H9 (cell line): ENCODE measurements around the gene ZNF487. TPM values are rescaled to one million over a fixed set of nuclear protein-coding genes. Genes with fewer than 3 reads are reported as not detected.
A peak's percentile ranks its signal among the peaks of the same experiment; 100 is the strongest.

Experiments used
- DNase-seq: peaks from one replicate; pipeline ENCODE4 v3.0.0-alpha.2; 2017
- H2AFZ ChIP-seq: one replicate; pipeline ENCODE4 v1.6.1; 2013; ENCODE audit warnings: mild to moderate bottlenecking, low read length, control low read depth, moderate library complexity
- H2AK5ac ChIP-seq: 2 replicates; pipeline ENCODE4 v1.6.1; 2013; ENCODE audit warnings: low read length, control low read depth, mixed read lengths; ENCODE audit not compliant: insufficient read length
- H2BK120ac ChIP-seq: one replicate; pipeline ENCODE4 v1.6.1; 2013; ENCODE audit warnings: low read depth, mild to moderate bottlenecking, low read length, control low read depth, inconsistent platforms; ENCODE audit not compliant: poor library complexity, severe bottlenecking
- H2BK12ac ChIP-seq: 2 replicates; pipeline ENCODE4 v1.6.1; 2013; ENCODE audit warnings: low read length, control low read depth, mixed read lengths, low read depth; ENCODE audit not compliant: insufficient read length
- H2BK15ac ChIP-seq: 2 replicates; pipeline ENCODE4 v1.6.1; 2013; ENCODE audit warnings: low read depth, low read length, control low read depth
- H2BK20ac ChIP-seq: one replicate; pipeline ENCODE4 v1.6.1; 2013; ENCODE audit warnings: low read depth, mild to moderate bottlenecking, low read length, control low read depth, inconsistent platforms; ENCODE audit not compliant: poor library complexity, severe bottlenecking
- H2BK5ac ChIP-seq: 2 replicates; pipeline ENCODE4 v1.6.1; 2013; ENCODE audit warnings: low read length, control low read depth, mixed read lengths; ENCODE audit not compliant: insufficient read length
- H3K14ac ChIP-seq: 2 replicates; pipeline ENCODE4 v1.6.1; 2013; ENCODE audit warnings: low read length, control low read depth; ENCODE audit not compliant: insufficient read depth
- H3K18ac ChIP-seq: 2 replicates; pipeline ENCODE4 v1.6.1; 2013; ENCODE audit warnings: low read depth, mild to moderate bottlenecking, mixed read lengths, low read length, control low read depth; ENCODE audit not compliant: insufficient read length
- H3K23ac ChIP-seq: 2 replicates; pipeline ENCODE4 v1.6.1; 2013; ENCODE audit warnings: low read length, control low read depth, mixed read lengths, low read depth; ENCODE audit not compliant: insufficient read length
- H3K23me2 ChIP-seq: 2 replicates; pipeline ENCODE4 v1.6.1; 2013; ENCODE audit warnings: low read depth, mild to moderate bottlenecking, mixed read lengths, low read length, control low read depth; ENCODE audit not compliant: insufficient read length, poor library complexity, severe bottlenecking
- H3K27ac ChIP-seq: 2 replicates; pipeline ENCODE4 v1.5.1; 2013; ENCODE audit warnings: low read length, control low read depth, mixed read lengths, low read depth; ENCODE audit not compliant: insufficient read length
- H3K27me3 ChIP-seq: 2 replicates; pipeline ENCODE4 v1.6.1; 2013; ENCODE audit warnings: low read length, control low read depth, inconsistent platforms; ENCODE audit not compliant: insufficient read depth
- H3K4ac ChIP-seq: 2 replicates; pipeline ENCODE4 v1.6.1; 2013; ENCODE audit warnings: low read depth, mild to moderate bottlenecking, control low read depth, inconsistent platforms, low read length, moderate library complexity
- H3K4me1 ChIP-seq: 2 replicates; pipeline ENCODE4 v1.6.1; 2013; ENCODE audit warnings: low read length, control low read depth, inconsistent platforms; ENCODE audit not compliant: insufficient read depth
- H3K4me2 ChIP-seq: 2 replicates; pipeline ENCODE4 v1.6.1; 2013; ENCODE audit warnings: low read length, control low read depth, mixed read lengths; ENCODE audit not compliant: insufficient read length, insufficient read depth
- H3K56ac ChIP-seq: 2 replicates; pipeline ENCODE4 v1.6.1; 2013; ENCODE audit warnings: low read depth, mild to moderate bottlenecking, mixed read lengths, low read length, control low read depth; ENCODE audit not compliant: insufficient read length
- H3K79me1 ChIP-seq: 2 replicates; pipeline ENCODE4 v1.6.1; 2013; ENCODE audit warnings: low read depth, mild to moderate bottlenecking, moderate library complexity, low read length, control low read depth, inconsistent platforms; ENCODE audit not compliant: insufficient read depth, poor library complexity, severe bottlenecking
- H3K79me2 ChIP-seq: 2 replicates; pipeline ENCODE4 v1.6.1; 2013; ENCODE audit warnings: low read length, control low read depth, inconsistent platforms; ENCODE audit not compliant: insufficient read depth
- H3K9ac ChIP-seq: 2 replicates; pipeline ENCODE4 v1.6.1; 2013; ENCODE audit warnings: low read length, control low read depth, mixed read lengths; ENCODE audit not compliant: insufficient read length; ENCODE audit errors: extremely low read depth
- H3K9me3 ChIP-seq: one replicate; pipeline ENCODE4 v1.6.1; 2013; ENCODE audit warnings: low read depth, low read length, inconsistent platforms; ENCODE audit not compliant: control insufficient read depth
- H3T11ph ChIP-seq: one replicate; pipeline ENCODE4 v1.6.1; 2013; ENCODE audit warnings: mild to moderate bottlenecking, low read length, control low read depth, inconsistent platforms
- H4K20me1 ChIP-seq: one replicate; pipeline ENCODE4 v1.6.1; 2013; ENCODE audit not compliant: control insufficient read depth, insufficient read length, insufficient read depth
- H4K5ac ChIP-seq: 2 replicates; pipeline ENCODE4 v1.6.1; 2013; ENCODE audit warnings: low read depth, mild to moderate bottlenecking, mixed read lengths, low read length, control low read depth; ENCODE audit not compliant: insufficient read length
- H4K8ac ChIP-seq: replicated peaks from 2 replicates; pipeline ENCODE4 v1.6.1; 2013; ENCODE audit warnings: low read length, control low read depth, mixed read lengths, low read depth; ENCODE audit not compliant: insufficient read length
- H4K91ac ChIP-seq: 2 replicates; pipeline ENCODE4 v1.6.1; 2013; ENCODE audit warnings: low read depth, mild to moderate bottlenecking, moderate library complexity, mixed read lengths, low read length, control low read depth; ENCODE audit not compliant: insufficient read length
- H3K27ac Mint-ChIP-seq, 3 experiments: 2 replicates in 2 of 3; 3 replicates in 1 of 3; pipeline ENCODE4 v1.8.0; 2020 to 2021; ENCODE audit warnings: mixed read lengths in 3 of 3, mild to moderate bottlenecking in 1 of 3, moderate library complexity in 1 of 3
- H3K27me3 Mint-ChIP-seq: 2 replicates; pipeline ENCODE4 v1.8.0; 2021; ENCODE audit warnings: low read depth, mild to moderate bottlenecking, moderate library complexity, mixed read lengths
- H3K36me3 Mint-ChIP-seq, 3 experiments: 2 replicates in 2 of 3; 3 replicates in 1 of 3; pipeline ENCODE4 v1.8.0; 2020 to 2021; ENCODE audit warnings: low read depth in 3 of 3, mixed read lengths in 3 of 3; ENCODE audit not compliant: insufficient read depth in 1 of 3
- H3K4me1 Mint-ChIP-seq, 2 experiments: 2 replicates each; pipeline ENCODE4 v1.8.0; 2020; ENCODE audit warnings: mixed read lengths in 2 of 2
- H3K4me3 Mint-ChIP-seq, 2 experiments: 2 replicates in 1 of 2; 3 replicates in 1 of 2; pipeline ENCODE4 v1.8.0; 2020 to 2021; ENCODE audit warnings: mild to moderate bottlenecking in 2 of 2, mixed read lengths in 2 of 2, moderate library complexity in 1 of 2
- H3K9me3 Mint-ChIP-seq, 2 experiments: 2 replicates in 1 of 2; 3 replicates in 1 of 2; pipeline ENCODE4 v1.8.0; 2020; ENCODE audit warnings: mild to moderate bottlenecking in 2 of 2, mixed read lengths in 2 of 2, moderate library complexity in 1 of 2
- WGBS: extraction: QIAGEN DNeasy Blood & Tissue Kit; methylation state at CpG from one replicate; pipeline ENCODE4 v1.1.7; 2013; ENCODE audit warnings: missing lambda C conversion rate, low lambda C conversion rate, mixed read lengths; ENCODE audit not compliant: insufficient read length; ENCODE audit errors: extremely low coverage; 5-methylcytosine and 5-hydroxymethylcytosine counted together
- total RNA-seq: library from RNA; stranded (reverse); gene quantifications from 2 replicates; pipeline ENCODE4 v1.2.1, GENCODE V29; 2021
- TF ChIP-seq, protein P1 (sequence below): fragments of 200-600 bp; sonication (generic); conservative IDR thresholded peaks from 3 replicates; pipeline ENCODE4 v1.8.0; 2021; ENCODE audit warnings: antibody characterized with exemption, mild to moderate bottlenecking

Gene ZNF487
- total RNA-seq, 1 experiment from 2014 or later = 1.4 TPM

DNA sequence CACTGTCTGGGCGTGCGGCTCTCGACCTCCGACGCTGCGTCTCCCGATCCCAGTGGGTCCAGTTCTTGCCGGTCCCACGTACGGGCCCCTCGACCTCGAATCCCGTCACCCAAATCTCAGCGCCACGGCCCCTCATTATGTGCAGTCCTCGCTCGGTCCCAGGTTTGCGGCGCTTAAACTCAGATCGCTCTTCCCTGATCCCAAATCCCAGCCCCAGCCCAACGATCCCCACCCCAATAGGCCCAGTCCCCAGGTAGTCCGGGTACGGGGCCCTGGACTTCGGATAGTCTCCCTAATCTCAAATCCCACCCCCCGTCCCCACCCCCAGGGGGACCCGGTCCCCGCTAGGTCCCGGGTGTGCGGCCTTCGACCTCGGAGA is 28.6 kb upstream of the ZNF487 start:
- no peak overlapping the region for H4K91ac ChIP-seq
- peak overlapping the region; percentile 56 for H2BK120ac ChIP-seq
- H2BK20ac ChIP-seq = no peak overlapping the region
- peaks cover 22 to 36% of the 10 kb centered on the region in 2 experiments for H3K4me1 Mint-ChIP-seq
- H4K5ac ChIP-seq = no peak overlapping the region
- no peak overlapping the region for H3K27ac ChIP-seq
- H3K56ac ChIP-seq = no peak overlapping the region
- no peaks in the 10 kb centered on the region for H3K4me1 ChIP-seq
- H3K27ac Mint-ChIP-seq = peak overlapping the region; percentile 91 to 99 (median 99); a peak in 6 of 7 replicates
- no peak for DNase-seq
- no CpG with 5 or more reads among the region's 31 CpGs for WGBS
- H2AK5ac ChIP-seq = no peak overlapping the region
- peaks cover 4% of the 10 kb centered on the region for H3K23me2 ChIP-seq
- H3T11ph ChIP-seq = no peak overlapping the region
- H3K14ac ChIP-seq = peak overlapping the region; percentile 69
- H3K79me1 ChIP-seq = no peaks in the 10 kb centered on the region
- no peak overlapping the region for H2BK15ac ChIP-seq
- H2BK5ac ChIP-seq = no peak overlapping the region
- TF ChIP-seq, protein P1, sequence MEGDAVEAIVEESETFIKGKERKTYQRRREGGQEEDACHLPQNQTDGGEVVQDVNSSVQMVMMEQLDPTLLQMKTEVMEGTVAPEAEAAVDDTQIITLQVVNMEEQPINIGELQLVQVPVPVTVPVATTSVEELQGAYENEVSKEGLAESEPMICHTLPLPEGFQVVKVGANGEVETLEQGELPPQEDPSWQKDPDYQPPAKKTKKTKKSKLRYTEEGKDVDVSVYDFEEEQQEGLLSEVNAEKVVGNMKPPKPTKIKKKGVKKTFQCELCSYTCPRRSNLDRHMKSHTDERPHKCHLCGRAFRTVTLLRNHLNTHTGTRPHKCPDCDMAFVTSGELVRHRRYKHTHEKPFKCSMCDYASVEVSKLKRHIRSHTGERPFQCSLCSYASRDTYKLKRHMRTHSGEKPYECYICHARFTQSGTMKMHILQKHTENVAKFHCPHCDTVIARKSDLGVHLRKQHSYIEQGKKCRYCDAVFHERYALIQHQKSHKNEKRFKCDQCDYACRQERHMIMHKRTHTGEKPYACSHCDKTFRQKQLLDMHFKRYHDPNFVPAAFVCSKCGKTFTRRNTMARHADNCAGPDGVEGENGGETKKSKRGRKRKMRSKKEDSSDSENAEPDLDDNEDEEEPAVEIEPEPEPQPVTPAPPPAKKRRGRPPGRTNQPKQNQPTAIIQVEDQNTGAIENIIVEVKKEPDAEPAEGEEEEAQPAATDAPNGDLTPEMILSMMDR = no peak
- no peak overlapping the region; the same call in 1 of the 2 replicates for H3K4ac ChIP-seq
- peaks cover 40% of the 10 kb centered on the region for H3K79me2 ChIP-seq
- no peak overlapping the region for H2BK12ac ChIP-seq
- H3K9ac ChIP-seq = peak overlapping the region; percentile 63
- peak overlapping the region; percentile 98 to 99 for H3K4me3 Mint-ChIP-seq
- no peak overlapping the region for H4K8ac ChIP-seq
- H4K20me1 ChIP-seq = no peaks in the 10 kb centered on the region
- peaks cover 1% of the 10 kb centered on the region; the same call in 1 of the 2 replicates for H3K27me3 Mint-ChIP-seq
- H3K27me3 ChIP-seq = no peaks in the 10 kb centered on the region
- H3K4me2 ChIP-seq = peak overlapping the region; percentile 64
- H2AFZ ChIP-seq = no peak overlapping the region
- H3K9me3 ChIP-seq = no peaks in the 10 kb centered on the region
- H3K18ac ChIP-seq = peak overlapping the region; percentile 86
- H3K36me3 Mint-ChIP-seq = peaks cover 2 to 22% (median 7%) of the 10 kb centered on the region in 3 experiments; a peak in 4 of 7 replicates
- no peak overlapping the region for H3K23ac ChIP-seq
- H3K9me3 Mint-ChIP-seq = peaks cover 2 to 3% of the 10 kb centered on the region in 2 experiments; a peak in 2 of 5 replicates
